ENCODE measurements around the gene RIF1. TPM values are rescaled to one million over a fixed set of nuclear protein-coding genes. Genes with fewer than 3 reads are reported as not detected.

The RIF1 gene, protein sequence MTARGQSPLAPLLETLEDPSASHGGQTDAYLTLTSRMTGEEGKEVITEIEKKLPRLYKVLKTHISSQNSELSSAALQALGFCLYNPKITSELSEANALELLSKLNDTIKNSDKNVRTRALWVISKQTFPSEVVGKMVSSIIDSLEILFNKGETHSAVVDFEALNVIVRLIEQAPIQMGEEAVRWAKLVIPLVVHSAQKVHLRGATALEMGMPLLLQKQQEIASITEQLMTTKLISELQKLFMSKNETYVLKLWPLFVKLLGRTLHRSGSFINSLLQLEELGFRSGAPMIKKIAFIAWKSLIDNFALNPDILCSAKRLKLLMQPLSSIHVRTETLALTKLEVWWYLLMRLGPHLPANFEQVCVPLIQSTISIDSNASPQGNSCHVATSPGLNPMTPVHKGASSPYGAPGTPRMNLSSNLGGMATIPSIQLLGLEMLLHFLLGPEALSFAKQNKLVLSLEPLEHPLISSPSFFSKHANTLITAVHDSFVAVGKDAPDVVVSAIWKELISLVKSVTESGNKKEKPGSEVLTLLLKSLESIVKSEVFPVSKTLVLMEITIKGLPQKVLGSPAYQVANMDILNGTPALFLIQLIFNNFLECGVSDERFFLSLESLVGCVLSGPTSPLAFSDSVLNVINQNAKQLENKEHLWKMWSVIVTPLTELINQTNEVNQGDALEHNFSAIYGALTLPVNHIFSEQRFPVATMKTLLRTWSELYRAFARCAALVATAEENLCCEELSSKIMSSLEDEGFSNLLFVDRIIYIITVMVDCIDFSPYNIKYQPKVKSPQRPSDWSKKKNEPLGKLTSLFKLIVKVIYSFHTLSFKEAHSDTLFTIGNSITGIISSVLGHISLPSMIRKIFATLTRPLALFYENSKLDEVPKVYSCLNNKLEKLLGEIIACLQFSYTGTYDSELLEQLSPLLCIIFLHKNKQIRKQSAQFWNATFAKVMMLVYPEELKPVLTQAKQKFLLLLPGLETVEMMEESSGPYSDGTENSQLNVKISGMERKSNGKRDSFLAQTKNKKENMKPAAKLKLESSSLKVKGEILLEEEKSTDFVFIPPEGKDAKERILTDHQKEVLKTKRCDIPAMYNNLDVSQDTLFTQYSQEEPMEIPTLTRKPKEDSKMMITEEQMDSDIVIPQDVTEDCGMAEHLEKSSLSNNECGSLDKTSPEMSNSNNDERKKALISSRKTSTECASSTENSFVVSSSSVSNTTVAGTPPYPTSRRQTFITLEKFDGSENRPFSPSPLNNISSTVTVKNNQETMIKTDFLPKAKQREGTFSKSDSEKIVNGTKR (N-terminal part only)
- 52.1 TPM for total RNA-seq

DNA sequence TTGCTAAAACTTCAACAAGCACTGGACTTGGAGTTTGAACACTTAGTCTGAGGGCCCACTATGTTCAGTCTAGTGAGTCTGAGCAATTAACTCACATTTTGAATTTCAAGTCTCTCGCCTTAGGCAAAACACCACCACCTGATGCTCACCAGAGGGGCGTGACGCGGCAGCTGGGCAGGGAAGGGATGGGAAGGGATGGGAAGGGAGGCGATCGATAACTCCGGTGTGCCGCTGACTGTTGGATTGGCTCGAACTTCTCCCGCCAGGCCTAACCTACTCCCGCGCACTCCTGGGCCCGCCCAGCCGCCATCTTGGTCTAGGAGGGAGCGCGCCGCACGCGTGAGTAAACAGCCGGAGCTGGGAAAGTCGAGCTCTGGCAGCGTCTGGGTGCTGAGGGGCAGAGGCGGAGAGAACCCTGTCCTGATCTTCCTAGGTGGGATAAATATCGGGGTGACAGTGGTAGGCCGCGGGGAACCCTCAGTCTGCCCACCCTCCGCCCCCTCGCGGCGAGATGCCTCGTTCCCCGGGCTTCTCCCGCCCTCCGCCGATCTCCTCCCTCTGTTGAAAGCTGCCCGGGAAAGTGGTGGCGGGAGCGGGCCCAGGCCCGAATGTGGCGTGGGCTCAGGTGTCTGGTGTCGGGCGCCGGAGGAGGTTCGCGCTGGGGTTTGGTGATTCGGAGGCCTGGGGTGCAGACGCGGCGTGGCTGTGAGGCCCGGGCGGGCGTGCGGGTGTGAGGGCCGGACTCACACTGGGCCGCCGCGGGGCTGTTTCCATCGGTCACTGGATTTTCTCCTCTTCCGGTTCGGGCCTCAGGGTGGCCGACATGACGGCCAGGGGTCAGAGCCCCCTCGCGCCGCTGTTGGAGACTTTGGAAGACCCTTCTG, at the start of gene RIF1:
RIF1 (plus strand) TSS at position 302 of the 884 bp plus-strand sequence; CDS start at position 824, 522 bp downstream.

Small RNA genes within 50 kb of the gene (small RNA-seq; reads per million reads assigned to genes)
- gene MIR4773-1 (ENCODE audit: low replicate concordance), result not detected
- not detected for gene RN7SL124P (ENCODE audit: low replicate concordance)

Other genes with a start within 250 kb of the RIF1 start
- gene RBM43, start 148.0 kb upstream of the RIF1 start, total RNA-seq, result 11.5 TPM
- 7.6 TPM for gene NMI, start 120.2 kb upstream of the RIF1 start, total RNA-seq
- 2.9 TPM for gene TNFAIP6, start 52.3 kb upstream of the RIF1 start, total RNA-seq